ENCODE results near the gene DENND4C.
"Not testable (repeated sequence)": the region's sequence is repeated elsewhere in the genome, so short reads cannot be mapped to it uniquely, and the experiment has no call there.

DENND4C gene

DNA sequence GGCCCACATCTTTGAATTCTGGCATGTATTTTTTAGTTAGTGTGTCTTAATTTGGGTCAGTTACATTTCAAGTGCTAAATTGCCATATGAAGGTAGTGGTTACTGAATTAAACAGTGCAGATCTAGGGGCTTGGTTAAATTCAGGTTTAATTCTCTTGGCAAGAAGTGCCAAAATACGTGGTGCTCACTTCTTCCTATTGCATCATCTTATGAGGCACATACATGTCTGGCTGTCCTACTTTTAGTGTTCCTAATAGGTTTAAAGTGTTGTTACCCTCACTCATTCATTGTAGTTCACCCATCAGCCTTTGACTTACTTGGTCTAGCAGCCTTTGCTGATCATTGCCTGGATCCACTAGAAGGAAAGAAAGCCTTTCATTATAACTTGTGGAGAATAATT, 90.0 kb downstream of the DENND4C start:
- DNase-seq (ENCODE audit: low read depth, low spot score): no peak
- no peak overlapping the region for H3K4me3 ChIP-seq (ENCODE audit: low read length)

DNA sequence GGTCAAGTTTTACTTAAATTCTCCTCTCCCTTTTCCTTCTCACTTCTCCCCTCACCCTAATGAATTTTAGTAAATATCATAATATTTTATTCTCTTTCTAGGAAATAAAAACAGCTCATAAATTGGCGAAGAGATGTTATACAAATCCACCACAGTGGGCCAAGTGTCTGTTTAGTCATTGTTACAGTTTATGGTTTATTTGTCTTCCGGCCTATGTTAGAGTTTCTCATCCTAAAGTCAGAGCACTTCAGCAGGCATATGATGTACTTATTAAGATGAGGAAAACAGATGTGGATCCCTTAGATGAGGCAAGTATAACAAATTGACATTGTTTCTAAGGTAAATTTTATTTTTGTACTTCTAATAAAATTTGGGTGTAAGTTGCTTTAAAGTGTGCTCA, 101.4 kb downstream of the DENND4C start:
- H3K4me3 ChIP-seq (ENCODE audit: low read length): no peak overlapping the region
- no peak for DNase-seq (ENCODE audit: low read depth, low spot score)

DNA sequence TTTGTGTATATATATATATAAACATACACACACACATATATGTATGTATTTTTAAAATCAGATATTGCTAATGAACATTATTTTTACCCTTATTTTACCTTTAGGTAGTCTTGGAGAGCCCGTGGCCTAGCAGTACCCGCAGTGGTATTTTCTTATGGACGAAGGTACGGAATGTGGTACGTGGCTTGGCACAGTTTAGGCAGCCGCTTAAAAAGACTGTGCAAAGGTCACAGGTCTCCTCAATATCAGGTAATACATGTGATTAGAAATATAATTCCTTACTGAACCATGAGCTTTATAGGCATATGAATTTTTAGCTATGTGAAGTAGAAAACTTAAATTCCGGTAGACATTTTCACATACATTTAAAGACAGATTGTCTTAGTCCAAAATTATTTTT, 105.7 kb downstream of the DENND4C start:
- H3K4me3 ChIP-seq (ENCODE audit: low read length): no peak overlapping the region
- DNase-seq (ENCODE audit: low read depth, low spot score): no peak

- H3K4me3 ChIP-seq (ENCODE audit: low read length): no peak overlapping the region
- DNase-seq (ENCODE audit: low read depth, low spot score): no peak
These were observed 112.5 kb downstream of the DENND4C start for GRCh38 chr9:19342947-19343346.

DNA sequence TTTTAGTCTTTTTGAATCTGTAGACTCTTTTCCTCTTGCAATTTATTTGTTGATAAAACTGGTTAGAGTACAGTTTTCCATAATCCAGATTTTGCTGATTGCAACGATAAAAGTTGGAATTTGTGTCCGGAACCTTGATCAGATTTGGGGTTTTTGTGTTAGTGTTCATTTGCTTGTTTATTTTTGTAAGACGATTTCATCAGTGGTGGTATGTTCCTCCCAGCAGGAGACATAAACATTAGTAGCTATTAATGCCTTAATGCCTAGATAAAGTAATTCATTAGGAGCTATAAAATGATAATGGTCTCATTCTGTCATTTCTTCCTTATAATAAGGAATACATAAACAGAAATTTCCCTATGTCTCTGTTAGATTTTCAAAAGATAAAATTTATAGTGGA, 128.2 kb downstream of the DENND4C start:
- DNase-seq (ENCODE audit: low read depth, low spot score): no peak
- no peak overlapping the region for H3K4me3 ChIP-seq (ENCODE audit: low read length)

GRCh38 chr9:19369107-19369506, 138.6 kb downstream of the DENND4C start:
- H3K4me3 ChIP-seq (ENCODE audit: low read length): no peak overlapping the region
- DNase-seq (ENCODE audit: low read depth, low spot score): no peak

- DNase-seq (ENCODE audit: low read depth, low spot score): no peak
- H3K4me3 ChIP-seq (ENCODE audit: low read length): no peak overlapping the region
These were observed 141.4 kb downstream of the DENND4C start for GRCh38 chr9:19371942-19372341.

- no peak overlapping the region for H3K4me3 ChIP-seq (ENCODE audit: low read length)
- DNase-seq (ENCODE audit: low read depth, low spot score): no peak
These were observed 142.1 kb downstream of the DENND4C start for GRCh38 chr9:19372567-19372966.

- DNase-seq (ENCODE audit: low read depth, low spot score): no peak
- H3K4me3 ChIP-seq (ENCODE audit: low read length): no peak overlapping the region
These were observed 143.0 kb downstream of the DENND4C start for GRCh38 chr9:19373527-19373926.

DNA sequence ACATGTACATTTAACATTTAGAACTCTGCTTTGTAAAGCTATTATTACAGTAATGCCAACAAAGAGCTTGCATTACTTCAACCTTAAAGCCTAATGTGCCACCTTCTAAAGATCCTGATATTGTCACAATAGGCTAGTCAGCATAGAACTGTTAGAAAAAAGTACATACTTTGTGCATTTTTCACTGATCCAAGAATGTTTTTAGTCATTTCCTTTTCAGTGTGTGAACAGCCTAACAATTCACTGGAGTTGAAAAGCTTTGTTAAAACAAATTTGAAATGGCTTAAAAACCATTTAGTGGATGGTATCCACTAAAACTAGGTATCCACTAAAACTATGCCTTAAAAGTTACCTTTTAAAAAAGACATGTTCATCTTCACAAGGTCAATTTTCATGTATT, 145.0 kb downstream of the DENND4C start:
- no peak overlapping the region for H3K4me3 ChIP-seq (ENCODE audit: low read length)
- no peak for DNase-seq (ENCODE audit: low read depth, low spot score)

GRCh38 chr9:19376931-19377330, 146.4 kb downstream of the DENND4C start:
- H3K4me3 ChIP-seq (ENCODE audit: low read length): no peak overlapping the region
- DNase-seq (ENCODE audit: low read depth, low spot score): no peak

GRCh38 chr9:19378164-19378563, 147.7 kb downstream of the DENND4C start:
- DNase-seq (ENCODE audit: low read depth, low spot score): no peak
- H3K4me3 ChIP-seq (ENCODE audit: low read length): peak overlapping the region; percentile 98

DNA sequence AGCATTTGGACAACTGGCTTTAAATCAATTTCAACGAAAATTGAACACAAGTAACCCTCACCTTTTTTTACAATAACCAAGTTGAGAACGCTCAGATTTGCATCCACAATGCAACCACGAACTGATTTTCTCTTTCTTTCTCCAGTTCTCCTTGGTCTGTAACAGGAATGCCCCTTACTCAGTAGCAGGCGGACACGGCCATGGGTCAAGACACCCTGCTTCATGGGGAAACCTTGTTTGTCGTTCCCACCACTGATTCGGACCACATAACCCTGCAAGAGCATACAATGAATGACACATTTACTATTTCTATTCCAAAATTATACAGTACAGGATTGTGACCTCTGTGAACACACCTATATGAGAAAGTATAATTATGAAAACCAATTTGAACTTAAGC, 148.2 kb downstream of the DENND4C start:
- H3K4me3 ChIP-seq (ENCODE audit: low read length): peak overlapping the region; percentile 98
- no peak for DNase-seq (ENCODE audit: low read depth, low spot score)

DNA sequence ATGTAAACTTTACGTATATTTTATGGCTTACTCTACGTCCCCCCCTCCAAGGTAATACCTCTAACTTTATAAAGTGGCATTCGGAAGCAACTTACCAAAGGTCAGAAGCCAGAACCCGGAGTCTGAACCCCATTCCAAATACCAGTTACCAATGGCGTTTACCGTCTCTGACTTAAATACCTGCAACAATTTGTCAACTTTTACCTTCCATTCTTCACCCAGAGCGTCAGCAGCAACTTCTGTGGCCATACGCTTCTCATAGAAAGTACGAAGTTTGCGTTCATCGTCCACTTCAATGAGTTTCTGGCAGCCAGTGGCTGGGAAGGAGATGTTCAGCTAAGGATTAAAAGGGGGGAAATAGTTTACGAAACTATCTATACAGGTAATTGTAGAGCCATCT, 148.8 kb downstream of the DENND4C start:
- no peak for DNase-seq (ENCODE audit: low read depth, low spot score)
- H3K4me3 ChIP-seq (ENCODE audit: low read length): peak overlapping the region; percentile 98

DNA sequence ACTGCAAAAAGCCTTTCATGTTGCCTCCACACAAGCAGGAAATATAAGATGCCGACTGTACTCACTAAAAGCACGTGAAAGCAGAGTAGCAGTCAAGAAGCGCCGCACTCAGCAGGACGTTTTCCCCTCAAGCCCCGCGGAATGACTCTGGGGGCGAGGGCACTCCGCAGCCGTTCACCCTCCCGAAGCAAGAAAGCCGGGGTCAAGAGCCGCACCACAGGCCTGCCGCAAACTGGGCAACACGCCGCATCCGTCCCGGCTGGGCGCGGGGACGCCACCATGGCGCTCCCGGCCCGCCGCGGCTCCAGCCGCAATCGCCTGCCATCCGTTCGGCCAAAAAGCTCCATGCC, 149.2 kb downstream of the DENND4C start:
- peak overlapping the region; percentile 98 for H3K4me3 ChIP-seq (ENCODE audit: low read length)
- DNase-seq (ENCODE audit: low read depth, low spot score): no peak

DNA sequence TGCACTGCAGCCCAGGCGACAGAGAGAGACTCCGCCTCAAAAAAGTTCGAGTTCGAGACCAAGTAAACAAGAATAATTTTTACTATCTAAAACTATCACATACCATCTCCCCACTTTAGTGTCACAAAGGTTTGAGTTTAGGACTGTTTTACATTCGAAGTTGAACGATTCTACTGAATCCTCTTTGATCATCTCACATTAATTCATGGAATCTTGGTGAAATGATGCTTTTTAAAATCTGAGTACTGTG, 150.3 kb downstream of the DENND4C start:
- peak overlapping the region; percentile 98 for H3K4me3 ChIP-seq (ENCODE audit: low read length)
- DNase-seq (ENCODE audit: low read depth, low spot score): no peak

GRCh38 chr9:19381656-19382055, 151.2 kb downstream of the DENND4C start:
- no peak overlapping the region for H3K4me3 ChIP-seq (ENCODE audit: low read length)
- no peak for DNase-seq (ENCODE audit: low read depth, low spot score)

GRCh38 chr9:19385212-19385611, 154.7 kb downstream of the DENND4C start:
- not testable (repeated sequence) for DNase-seq (ENCODE audit: low read depth, low spot score); H3K4me3 ChIP-seq (ENCODE audit: low read length)

- no peak overlapping the region for H3K4me3 ChIP-seq (ENCODE audit: low read length)
- DNase-seq (ENCODE audit: low read depth, low spot score): no peak
These were observed 155.5 kb downstream of the DENND4C start for GRCh38 chr9:19385786-19386501.

GRCh38 chr9:19386502-19387044, 156.1 kb downstream of the DENND4C start:
- DNase-seq (ENCODE audit: low read depth, low spot score): no peak

GRCh38 chr9:19387317-19387716, 156.8 kb downstream of the DENND4C start:
- no peak for DNase-seq (ENCODE audit: low read depth, low spot score)
- H3K4me3 ChIP-seq (ENCODE audit: low read length): no peak overlapping the region

More at GRCh38 chr9:19386502-19387044, 156.1 kb downstream of the DENND4C start:
- no peak overlapping the region for H3K4me3 ChIP-seq (ENCODE audit: low read length)
